MCF 10A (cell line): ENCODE measurements around the gene TMEM132D. TPM values are rescaled to one million over a fixed set of nuclear protein-coding genes. Genes with fewer than 3 reads are reported as not detected.

Source experiments
- BruUV-seq: library from RNA; stranded (reverse); fragments of 400-500 nt; replicated peaks from 2 replicates; lab custom pipeline; 2021; lab: Mats Ljungman, UMichigan
- CTCF ChIA-PET: fragments of 300-600 bp; sonication (Branson Sonifier 250); formaldehyde crosslinking; extraction: SDS; loops from one replicate; lab custom pipeline; 2021; ENCODE audit warnings: antibody characterized with exemption, inconsistent platforms; lab: Yijun Ruan, JAX
- POLR2A ChIA-PET: fragments of 300-600, 350-650 bp; sonication (Branson Sonifier 250); formaldehyde crosslinking; extraction: SDS; loops from one replicate; lab custom pipeline; 2020; ENCODE audit warnings: antibody characterized with exemption, inconsistent platforms; lab: Yijun Ruan, JAX
- DNase-seq: peaks from one replicate; pipeline ENCODE4 v3.0.0-alpha.2; 2018; ENCODE audit not compliant: unreplicated experiment
- H3K27ac Mint-ChIP-seq: one replicate; pipeline ENCODE4 v1.8.0; 2022; ENCODE audit warnings: mild to moderate bottlenecking, low read depth, mixed read lengths; ENCODE audit not compliant: unreplicated experiment
- H3K27me3 Mint-ChIP-seq: one replicate; pipeline ENCODE4 v1.8.0; 2022; ENCODE audit warnings: mixed read lengths; ENCODE audit not compliant: insufficient read depth, unreplicated experiment
- H3K36me3 Mint-ChIP-seq: one replicate; pipeline ENCODE4 v1.8.0; 2022; ENCODE audit warnings: mild to moderate bottlenecking, moderate library complexity, mixed read lengths; ENCODE audit not compliant: insufficient read depth, unreplicated experiment
- H3K4me1 Mint-ChIP-seq: one replicate; pipeline ENCODE4 v1.8.0; 2022; ENCODE audit warnings: mixed read lengths; ENCODE audit not compliant: insufficient read depth, unreplicated experiment
- H3K4me3 Mint-ChIP-seq: one replicate; pipeline ENCODE4 v1.8.0; 2022; ENCODE audit warnings: mild to moderate bottlenecking, moderate library complexity, mixed read lengths; ENCODE audit not compliant: unreplicated experiment
- H3K9me3 Mint-ChIP-seq: one replicate; pipeline ENCODE4 v1.8.0; 2022; ENCODE audit warnings: mixed read lengths; ENCODE audit not compliant: unreplicated experiment
- CTCF ChIP-seq: fragments of 200-600 bp; IDR thresholded peaks from one replicate; pipeline ENCODE4 v1.8.0; 2022; ENCODE audit warnings: antibody characterized with exemption, mild to moderate bottlenecking; ENCODE audit not compliant: unreplicated experiment
- intact Hi-C: fragments of 100-400 bp; cut with micrococcal nuclease; formaldehyde crosslinking; loops from 2 replicates; pipeline ENCODE4 v1.14.1; 2022
- total RNA-seq: library from RNA; stranded (reverse); gene quantifications from 2 replicates; pipeline ENCODE4 v1.2.3, GENCODE V29; 2022

The TMEM132D gene
- total RNA-seq, 1 experiment from 2014 or later = not detected

- intact Hi-C loops = no loop called here
- Mint-ChIP-seq H3K4me1 (no peaks in the 10 kb centered on the region), H3K9me3 (no peaks in the 10 kb centered on the region)
Observed at GRCh38 chr12:129101816-129102215, 802.0 kb downstream of the TMEM132D start.

GRCh38 chr12:129101404-129101803, 802.4 kb downstream of the TMEM132D start:
- no peaks in the 10 kb centered on the region for H3K4me1 Mint-ChIP-seq
- DNase-seq = no peak
- BruUV-seq = no TSS peak
- H3K36me3 Mint-ChIP-seq = no peaks in the 10 kb centered on the region
- intact Hi-C loops = no loop called here
- H3K27me3 Mint-ChIP-seq = no peaks in the 10 kb centered on the region
- CTCF ChIA-PET = no interaction called here
- H3K27ac Mint-ChIP-seq = no peak overlapping the region
- H3K4me3 Mint-ChIP-seq = no peak overlapping the region
- TF ChIP-seq CTCF = no peak
- POLR2A ChIA-PET = no interaction called here
- H3K9me3 Mint-ChIP-seq = no peaks in the 10 kb centered on the region

More at GRCh38 chr12:129101816-129102215, 802.0 kb downstream of the TMEM132D start:
- BruUV-seq = no TSS peak
- POLR2A ChIA-PET = no interaction called here
- H3K27ac Mint-ChIP-seq = no peak overlapping the region
- H3K36me3 Mint-ChIP-seq = no peaks in the 10 kb centered on the region
- H3K4me3 Mint-ChIP-seq = no peak overlapping the region
- TF ChIP-seq CTCF = no peak
- CTCF ChIA-PET = no interaction called here
- DNase-seq = no peak
- no peaks in the 10 kb centered on the region for H3K27me3 Mint-ChIP-seq

GRCh38 chr12:129097451-129097850, 806.4 kb downstream of the TMEM132D start:
- Mint-ChIP-seq H3K36me3 (no peaks in the 10 kb centered on the region), H3K9me3 (peaks cover 11% of the 10 kb centered on the region), H3K4me1 (no peaks in the 10 kb centered on the region), H3K27ac (no peak overlapping the region), H3K4me3 (no peak overlapping the region), H3K27me3 (no peaks in the 10 kb centered on the region)
- ChIA-PET POLR2A (no interaction called here), CTCF (no interaction called here)
- TF ChIP-seq CTCF = no peak
- DNase-seq = no peak
- BruUV-seq = no TSS peak
- intact Hi-C loops = no loop called here

GRCh38 chr12:129096968-129097367, 806.9 kb downstream of the TMEM132D start:
- Mint-ChIP-seq H3K4me3 (no peak overlapping the region), H3K27ac (no peak overlapping the region), H3K36me3 (no peaks in the 10 kb centered on the region), H3K9me3 (peaks cover 12% of the 10 kb centered on the region), H3K4me1 (no peaks in the 10 kb centered on the region), H3K27me3 (no peaks in the 10 kb centered on the region)
- no peak for TF ChIP-seq CTCF
- ChIA-PET POLR2A (no interaction called here), CTCF (no interaction called here)
- no TSS peak for BruUV-seq
- intact Hi-C loops = no loop called here
- DNase-seq = no peak
